HEK293 (cell line): ENCODE measurements around the gene SMCHD1.

Experiments used
- CTCF ChIA-PET: fragments of 350-600 bp; formaldehyde crosslinking; extraction: SDS; loops from one replicate; lab custom pipeline; 2021; ENCODE audit warnings: antibody characterized with exemption; lab: Yijun Ruan, JAX
- POLR2A ChIA-PET: fragments of 300-600 bp; formaldehyde crosslinking; extraction: SDS; loops from one replicate; lab custom pipeline; 2020; ENCODE audit warnings: antibody characterized with exemption, inconsistent platforms; lab: Yijun Ruan, JAX
- H3K27ac ChIP-seq: fragments of 200-500 bp; sonication (Bioruptor generic); 2 replicates; pipeline ENCODE4 v1.5.1; 2014; ENCODE audit warnings: low read depth, low read length, control low read depth, inconsistent platforms; ENCODE audit errors: extremely low read depth
- H3K36me3 ChIP-seq, 2 experiments: fragments of 200-500 bp in 1 of 2; sonication (Bioruptor generic) in 1 of 2; 1 replicate in 1 of 2; 2 replicates in 1 of 2; pipeline ENCODE4 v1.5.1; 2014 to 2017; ENCODE audit warnings: inconsistent platforms in 2 of 2, low read length in 2 of 2; ENCODE audit not compliant: control insufficient read depth in 2 of 2, insufficient read depth in 1 of 2
- H3K4me1 ChIP-seq: fragments of 200-500 bp; sonication (Bioruptor generic); 2 replicates; pipeline ENCODE4 v1.5.1; 2014; ENCODE audit warnings: mild to moderate bottlenecking, low read length, inconsistent platforms; ENCODE audit not compliant: control insufficient read depth, insufficient read depth
- H3K4me3 ChIP-seq: 2 replicates; pipeline ENCODE4 v1.5.1; 2011; ENCODE audit warnings: low read depth, mild to moderate bottlenecking, control low read depth, low read length, moderate library complexity
- H3K9me3 ChIP-seq: fragments of 200-500 bp; sonication (Bioruptor generic); 2 replicates; pipeline ENCODE4 v1.5.1; 2014; ENCODE audit warnings: low read depth, low read length, inconsistent platforms; ENCODE audit not compliant: control insufficient read depth, insufficient read depth
- IKZF3 ChIP-seq: fragments of 450-650 bp; IDR thresholded peaks from 2 replicates; pipeline ENCODE4 v1.5.0; 2018; ENCODE audit warnings: missing biosample characterization, mild to moderate bottlenecking, missing genetic modification characterization, moderate library complexity
- KLF8 ChIP-seq: fragments of 450-650 bp; formaldehyde crosslinking; IDR thresholded peaks from 2 replicates; pipeline ENCODE4 v1.5.1; 2016; ENCODE audit warnings: missing biosample characterization, missing genetic modification characterization
- OVOL3 ChIP-seq: fragments of 450-650 bp; formaldehyde crosslinking; IDR thresholded peaks from 2 replicates; pipeline ENCODE4 v1.5.1; 2016; ENCODE audit warnings: missing biosample characterization, missing genetic modification characterization
- REPIN1 ChIP-seq: fragments of 450-650 bp; formaldehyde crosslinking; IDR thresholded peaks from 2 replicates; pipeline ENCODE4 v1.5.1; 2017; ENCODE audit warnings: missing biosample characterization, missing genetic modification characterization, low read depth
- SCRT2 ChIP-seq: fragments of 450-650 bp; formaldehyde crosslinking; IDR thresholded peaks from 2 replicates; pipeline ENCODE4 v1.5.1; 2016; ENCODE audit warnings: missing biosample characterization, missing genetic modification characterization
- ZBTB8A ChIP-seq: fragments of 450-650 bp; formaldehyde crosslinking; IDR thresholded peaks from 2 replicates; pipeline ENCODE4 v1.5.1; 2016; ENCODE audit warnings: missing biosample characterization, missing genetic modification characterization
- ZFP3 ChIP-seq: fragments of 450-650 bp; formaldehyde crosslinking; IDR thresholded peaks from 2 replicates; pipeline ENCODE4 v1.5.1; 2016; ENCODE audit warnings: low read depth, missing biosample characterization, missing genetic modification characterization
- ZIC2 ChIP-seq: fragments of 450-650 bp; formaldehyde crosslinking; IDR thresholded peaks from 2 replicates; pipeline ENCODE4 v1.5.1; 2016; ENCODE audit warnings: missing biosample characterization, missing genetic modification characterization
- ZNF114 ChIP-seq: fragments of 450-650 bp; formaldehyde crosslinking; IDR thresholded peaks from 2 replicates; pipeline ENCODE4 v1.5.0; 2017; ENCODE audit warnings: missing biosample characterization, missing genetic modification characterization
- ZNF16 ChIP-seq: fragments of 450-650 bp; formaldehyde crosslinking; IDR thresholded peaks from 2 replicates; pipeline ENCODE4 v1.5.1; 2016; ENCODE audit warnings: low read depth, missing biosample characterization, missing genetic modification characterization
- ZNF529 ChIP-seq: fragments of 450-650 bp; formaldehyde crosslinking; IDR thresholded peaks from 2 replicates; pipeline ENCODE4 v1.5.1; 2017; ENCODE audit warnings: missing genetic modification characterization, missing biosample characterization; ENCODE audit not compliant: insufficient replicate concordance
- ZNF76 ChIP-seq: fragments of 450-650 bp; formaldehyde crosslinking; IDR thresholded peaks from 2 replicates; pipeline ENCODE4; 2016; ENCODE audit warnings: low read depth, missing biosample characterization, missing genetic modification characterization, borderline replicate concordance
- ZNF768 ChIP-seq: fragments of 450-650 bp; formaldehyde crosslinking; IDR thresholded peaks from 2 replicates; pipeline ENCODE4 v1.5.1; 2018; ENCODE audit warnings: missing biosample characterization, mild to moderate bottlenecking, missing genetic modification characterization
- TF ChIP-seq, protein P1 (sequence below): fragments of 450-650 bp; formaldehyde crosslinking; conservative IDR thresholded peaks from 2 replicates; pipeline ENCODE4 v1.5.1; 2016; ENCODE audit warnings: low read depth, missing biosample characterization, missing genetic modification characterization
- TF ChIP-seq, protein P2 (sequence below): fragments of 450-650 bp; formaldehyde crosslinking; IDR thresholded peaks from 2 replicates; pipeline ENCODE4 v1.5.1; 2016; ENCODE audit warnings: missing biosample characterization, missing genetic modification characterization, borderline replicate concordance
- TF ChIP-seq, protein P3 (sequence below): fragments of 450-650 bp; formaldehyde crosslinking; IDR thresholded peaks from 2 replicates; pipeline ENCODE4 v1.5.1; 2017; ENCODE audit warnings: missing biosample characterization, missing genetic modification characterization
- TF ChIP-seq, protein P4 (sequence below): fragments of 450-650 bp; formaldehyde crosslinking; IDR thresholded peaks from 2 replicates; pipeline ENCODE4 v1.5.1; 2016; ENCODE audit warnings: missing biosample characterization, missing genetic modification characterization, low read depth
- TF ChIP-seq, protein P5 (sequence below): fragments of 450-650 bp; formaldehyde crosslinking; IDR thresholded peaks from 2 replicates; pipeline ENCODE4 v1.5.1; 2017; ENCODE audit warnings: missing biosample characterization, missing genetic modification characterization
- TF ChIP-seq, protein P6 (sequence below): fragments of 450-650 bp; formaldehyde crosslinking; IDR thresholded peaks from 2 replicates; pipeline ENCODE4 v1.5.1; 2016; ENCODE audit warnings: missing biosample characterization, missing genetic modification characterization, borderline replicate concordance

The SMCHD1 gene

DNA sequence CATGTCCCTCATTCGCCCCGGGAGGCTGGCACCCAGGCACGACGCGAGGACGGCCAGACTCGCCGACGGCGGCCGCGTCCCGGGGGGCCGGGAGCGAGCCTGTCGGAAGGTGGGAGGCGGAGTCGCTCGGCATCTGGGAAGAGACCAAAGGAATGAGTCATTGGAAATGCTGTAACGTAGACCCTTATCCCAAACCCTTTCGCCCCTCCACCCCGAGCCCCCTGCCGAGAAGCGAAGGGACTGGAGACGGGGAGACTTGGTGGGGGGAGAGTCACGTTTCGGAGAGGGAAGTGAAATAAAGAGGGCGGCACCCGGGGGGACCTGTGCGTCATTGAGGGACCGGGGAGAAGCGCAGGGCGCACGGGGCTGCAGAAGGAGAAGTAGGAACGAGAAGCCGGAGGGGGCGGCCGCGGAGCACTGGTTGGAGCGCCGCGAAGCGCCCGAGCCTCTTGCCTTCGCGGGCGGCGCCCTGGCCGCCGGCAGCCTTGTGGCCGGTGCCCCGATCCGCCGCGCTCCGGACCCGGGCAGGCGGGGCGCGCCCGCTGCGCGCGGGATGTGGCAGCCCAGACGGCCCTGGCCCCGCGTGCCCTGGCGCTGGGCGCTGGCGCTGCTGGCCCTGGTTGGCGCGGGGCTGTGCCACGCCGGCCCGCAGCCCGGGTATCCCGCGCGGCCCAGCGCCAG, 191.2 kb downstream of the SMCHD1 start, which contains the start of gene EMILIN2 (continued):
- TF ChIP-seq ZIC2 (tag by site-specific recombination) (peak; percentile 97), IKZF3 (tag by site-specific recombination) (peak; percentile 62; the same call in 1 of the 2 replicates), SCRT2 (no peak), ZBTB8A (tag by site-specific recombination) (peak; percentile 53), ZNF76 (tag by site-specific recombination) (peak; percentile 52; the same call in 1 of the 2 replicates)
- TF ChIP-seq, protein P1, sequence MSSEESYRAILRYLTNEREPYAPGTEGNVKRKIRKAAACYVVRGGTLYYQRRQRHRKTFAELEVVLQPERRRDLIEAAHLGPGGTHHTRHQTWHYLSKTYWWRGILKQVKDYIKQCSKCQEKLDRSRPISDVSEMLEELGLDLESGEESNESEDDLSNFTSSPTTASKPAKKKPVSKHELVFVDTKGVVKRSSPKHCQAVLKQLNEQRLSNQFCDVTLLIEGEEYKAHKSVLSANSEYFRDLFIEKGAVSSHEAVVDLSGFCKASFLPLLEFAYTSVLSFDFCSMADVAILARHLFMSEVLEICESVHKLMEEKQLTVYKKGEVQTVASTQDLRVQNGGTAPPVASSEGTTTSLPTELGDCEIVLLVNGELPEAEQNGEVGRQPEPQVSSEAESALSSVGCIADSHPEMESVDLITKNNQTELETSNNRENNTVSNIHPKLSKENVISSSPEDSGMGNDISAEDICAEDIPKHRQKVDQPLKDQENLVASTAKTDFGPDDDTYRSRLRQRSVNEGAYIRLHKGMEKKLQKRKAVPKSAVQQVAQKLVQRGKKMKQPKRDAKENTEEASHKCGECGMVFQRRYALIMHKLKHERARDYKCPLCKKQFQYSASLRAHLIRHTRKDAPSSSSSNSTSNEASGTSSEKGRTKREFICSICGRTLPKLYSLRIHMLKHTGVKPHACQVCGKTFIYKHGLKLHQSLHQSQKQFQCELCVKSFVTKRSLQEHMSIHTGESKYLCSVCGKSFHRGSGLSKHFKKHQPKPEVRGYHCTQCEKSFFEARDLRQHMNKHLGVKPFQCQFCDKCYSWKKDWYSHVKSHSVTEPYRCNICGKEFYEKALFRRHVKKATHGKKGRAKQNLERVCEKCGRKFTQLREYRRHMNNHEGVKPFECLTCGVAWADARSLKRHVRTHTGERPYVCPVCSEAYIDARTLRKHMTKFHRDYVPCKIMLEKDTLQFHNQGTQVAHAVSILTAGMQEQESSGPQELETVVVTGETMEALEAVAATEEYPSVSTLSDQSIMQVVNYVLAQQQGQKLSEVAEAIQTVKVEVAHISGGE (tag by site-specific recombination): peak; percentile 45; the same call in 1 of the 2 replicates
- TF ChIP-seq, protein P2, sequence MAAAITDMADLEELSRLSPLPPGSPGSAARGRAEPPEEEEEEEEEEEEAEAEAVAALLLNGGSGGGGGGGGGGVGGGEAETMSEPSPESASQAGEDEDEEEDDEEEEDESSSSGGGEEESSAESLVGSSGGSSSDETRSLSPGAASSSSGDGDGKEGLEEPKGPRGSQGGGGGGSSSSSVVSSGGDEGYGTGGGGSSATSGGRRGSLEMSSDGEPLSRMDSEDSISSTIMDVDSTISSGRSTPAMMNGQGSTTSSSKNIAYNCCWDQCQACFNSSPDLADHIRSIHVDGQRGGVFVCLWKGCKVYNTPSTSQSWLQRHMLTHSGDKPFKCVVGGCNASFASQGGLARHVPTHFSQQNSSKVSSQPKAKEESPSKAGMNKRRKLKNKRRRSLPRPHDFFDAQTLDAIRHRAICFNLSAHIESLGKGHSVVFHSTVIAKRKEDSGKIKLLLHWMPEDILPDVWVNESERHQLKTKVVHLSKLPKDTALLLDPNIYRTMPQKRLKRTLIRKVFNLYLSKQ (tag by site-specific recombination): no peak

DNA sequence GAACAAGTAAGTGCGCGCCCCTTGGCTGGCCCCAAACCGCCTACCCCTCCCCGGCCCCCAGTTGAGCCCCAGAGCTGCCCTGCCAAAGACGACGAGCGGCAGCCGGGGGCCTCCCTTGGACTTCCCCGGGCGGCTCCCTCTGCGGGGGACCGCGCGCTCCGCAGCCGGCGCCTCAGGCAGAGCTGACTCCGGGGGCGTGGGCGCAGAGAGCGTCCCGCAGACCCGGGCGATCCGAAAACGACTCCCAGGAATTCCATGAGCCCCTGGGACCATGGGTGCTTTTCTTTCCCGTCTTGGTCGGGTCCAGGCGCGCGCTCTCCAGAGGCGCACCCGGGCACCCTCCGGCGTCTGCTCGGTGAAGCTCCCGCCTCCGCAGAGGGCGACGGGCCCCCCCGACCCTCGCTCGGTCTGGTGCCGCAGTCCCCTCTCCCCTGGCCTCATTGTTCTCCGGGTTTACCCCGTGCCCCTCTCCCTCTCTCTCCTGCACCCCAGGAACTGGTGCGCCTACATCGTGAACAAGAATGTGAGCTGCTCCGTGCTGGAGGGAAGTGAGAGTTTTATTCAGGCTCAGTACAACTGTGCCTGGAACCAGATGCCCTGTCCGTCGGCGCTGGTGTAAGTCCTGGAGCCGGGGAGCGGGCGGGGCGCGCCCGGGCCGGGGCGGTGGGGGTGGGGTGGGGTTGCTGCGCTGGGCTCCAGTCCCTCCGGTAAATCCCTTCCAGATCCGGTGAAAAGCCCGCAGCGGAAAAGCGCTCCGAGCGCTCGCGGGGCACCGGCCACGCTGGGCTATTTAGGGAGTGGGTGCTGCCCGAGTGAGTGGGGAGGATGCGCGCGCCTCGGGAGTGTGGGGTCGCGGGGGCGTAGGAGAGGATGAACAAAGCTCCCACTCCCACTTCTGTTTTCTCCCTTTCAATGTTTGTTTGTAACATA, 192.1 kb downstream of the SMCHD1 start:
- peak overlapping the region; percentile 53 for H3K4me3 ChIP-seq
- peak overlapping the region; percentile 16; the same call in 1 of the 2 replicates for H3K27ac ChIP-seq
- CTCF ChIA-PET: interaction anchor here (0.7 to 1.0 kb wide), 2 partner anchors 28 to 375 kb away, joined by 3 to 4 read pairs; no protein-coding TSS in a partner anchor
- POLR2A ChIA-PET: interaction anchor here (0.5 to 0.8 kb wide), 2 partner anchors 31 to 50 kb away, joined by 3 to 7 read pairs; no protein-coding TSS in a partner anchor
- no peaks in the 10 kb centered on the region for H3K36me3 ChIP-seq
- H3K4me1 ChIP-seq: peaks cover 4% of the 10 kb centered on the region; the same call in 1 of the 2 replicates
- H3K9me3 ChIP-seq: no peaks in the 10 kb centered on the region
- TF ChIP-seq, protein P3, sequence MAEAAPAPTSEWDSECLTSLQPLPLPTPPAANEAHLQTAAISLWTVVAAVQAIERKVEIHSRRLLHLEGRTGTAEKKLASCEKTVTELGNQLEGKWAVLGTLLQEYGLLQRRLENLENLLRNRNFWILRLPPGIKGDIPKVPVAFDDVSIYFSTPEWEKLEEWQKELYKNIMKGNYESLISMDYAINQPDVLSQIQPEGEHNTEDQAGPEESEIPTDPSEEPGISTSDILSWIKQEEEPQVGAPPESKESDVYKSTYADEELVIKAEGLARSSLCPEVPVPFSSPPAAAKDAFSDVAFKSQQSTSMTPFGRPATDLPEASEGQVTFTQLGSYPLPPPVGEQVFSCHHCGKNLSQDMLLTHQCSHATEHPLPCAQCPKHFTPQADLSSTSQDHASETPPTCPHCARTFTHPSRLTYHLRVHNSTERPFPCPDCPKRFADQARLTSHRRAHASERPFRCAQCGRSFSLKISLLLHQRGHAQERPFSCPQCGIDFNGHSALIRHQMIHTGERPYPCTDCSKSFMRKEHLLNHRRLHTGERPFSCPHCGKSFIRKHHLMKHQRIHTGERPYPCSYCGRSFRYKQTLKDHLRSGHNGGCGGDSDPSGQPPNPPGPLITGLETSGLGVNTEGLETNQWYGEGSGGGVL (tag by site-specific recombination): peak; percentile 45
- TF ChIP-seq, protein P4, sequence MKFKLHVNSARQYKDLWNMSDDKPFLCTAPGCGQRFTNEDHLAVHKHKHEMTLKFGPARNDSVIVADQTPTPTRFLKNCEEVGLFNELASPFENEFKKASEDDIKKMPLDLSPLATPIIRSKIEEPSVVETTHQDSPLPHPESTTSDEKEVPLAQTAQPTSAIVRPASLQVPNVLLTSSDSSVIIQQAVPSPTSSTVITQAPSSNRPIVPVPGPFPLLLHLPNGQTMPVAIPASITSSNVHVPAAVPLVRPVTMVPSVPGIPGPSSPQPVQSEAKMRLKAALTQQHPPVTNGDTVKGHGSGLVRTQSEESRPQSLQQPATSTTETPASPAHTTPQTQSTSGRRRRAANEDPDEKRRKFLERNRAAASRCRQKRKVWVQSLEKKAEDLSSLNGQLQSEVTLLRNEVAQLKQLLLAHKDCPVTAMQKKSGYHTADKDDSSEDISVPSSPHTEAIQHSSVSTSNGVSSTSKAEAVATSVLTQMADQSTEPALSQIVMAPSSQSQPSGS: no peak
- TF ChIP-seq, protein P5, sequence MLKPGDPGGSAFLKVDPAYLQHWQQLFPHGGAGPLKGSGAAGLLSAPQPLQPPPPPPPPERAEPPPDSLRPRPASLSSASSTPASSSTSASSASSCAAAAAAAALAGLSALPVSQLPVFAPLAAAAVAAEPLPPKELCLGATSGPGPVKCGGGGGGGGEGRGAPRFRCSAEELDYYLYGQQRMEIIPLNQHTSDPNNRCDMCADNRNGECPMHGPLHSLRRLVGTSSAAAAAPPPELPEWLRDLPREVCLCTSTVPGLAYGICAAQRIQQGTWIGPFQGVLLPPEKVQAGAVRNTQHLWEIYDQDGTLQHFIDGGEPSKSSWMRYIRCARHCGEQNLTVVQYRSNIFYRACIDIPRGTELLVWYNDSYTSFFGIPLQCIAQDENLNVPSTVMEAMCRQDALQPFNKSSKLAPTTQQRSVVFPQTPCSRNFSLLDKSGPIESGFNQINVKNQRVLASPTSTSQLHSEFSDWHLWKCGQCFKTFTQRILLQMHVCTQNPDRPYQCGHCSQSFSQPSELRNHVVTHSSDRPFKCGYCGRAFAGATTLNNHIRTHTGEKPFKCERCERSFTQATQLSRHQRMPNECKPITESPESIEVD: no peak
- TF ChIP-seq ZFP3 (tag by site-specific recombination) (no peak), OVOL3 (no peak), ZNF16 (no peak), REPIN1 (tag by site-specific recombination) (no peak), ZNF529 (tag by site-specific recombination) (no peak), KLF8 (tag by site-specific recombination) (no peak), ZNF114 (no peak), ZNF768 (tag by site-specific recombination) (no peak)
- TF ChIP-seq, protein P6, sequence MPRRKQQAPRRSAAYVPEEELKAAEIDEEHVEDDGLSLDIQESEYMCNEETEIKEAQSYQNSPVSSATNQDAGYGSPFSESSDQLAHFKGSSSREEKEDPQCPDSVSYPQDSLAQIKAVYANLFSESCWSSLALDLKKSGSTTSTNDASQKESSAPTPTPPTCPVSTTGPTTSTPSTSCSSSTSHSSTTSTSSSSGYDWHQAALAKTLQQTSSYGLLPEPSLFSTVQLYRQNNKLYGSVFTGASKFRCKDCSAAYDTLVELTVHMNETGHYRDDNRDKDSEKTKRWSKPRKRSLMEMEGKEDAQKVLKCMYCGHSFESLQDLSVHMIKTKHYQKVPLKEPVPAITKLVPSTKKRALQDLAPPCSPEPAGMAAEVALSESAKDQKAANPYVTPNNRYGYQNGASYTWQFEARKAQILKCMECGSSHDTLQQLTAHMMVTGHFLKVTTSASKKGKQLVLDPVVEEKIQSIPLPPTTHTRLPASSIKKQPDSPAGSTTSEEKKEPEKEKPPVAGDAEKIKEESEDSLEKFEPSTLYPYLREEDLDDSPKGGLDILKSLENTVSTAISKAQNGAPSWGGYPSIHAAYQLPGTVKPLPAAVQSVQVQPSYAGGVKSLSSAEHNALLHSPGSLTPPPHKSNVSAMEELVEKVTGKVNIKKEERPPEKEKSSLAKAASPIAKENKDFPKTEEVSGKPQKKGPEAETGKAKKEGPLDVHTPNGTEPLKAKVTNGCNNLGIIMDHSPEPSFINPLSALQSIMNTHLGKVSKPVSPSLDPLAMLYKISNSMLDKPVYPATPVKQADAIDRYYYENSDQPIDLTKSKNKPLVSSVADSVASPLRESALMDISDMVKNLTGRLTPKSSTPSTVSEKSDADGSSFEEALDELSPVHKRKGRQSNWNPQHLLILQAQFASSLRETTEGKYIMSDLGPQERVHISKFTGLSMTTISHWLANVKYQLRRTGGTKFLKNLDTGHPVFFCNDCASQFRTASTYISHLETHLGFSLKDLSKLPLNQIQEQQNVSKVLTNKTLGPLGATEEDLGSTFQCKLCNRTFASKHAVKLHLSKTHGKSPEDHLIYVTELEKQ (tag by site-specific recombination): no peak; the same call in 1 of the 2 replicates
